ENCODE results near the gene NOTCH1. TPM values are rescaled to one million over a fixed set of nuclear protein-coding genes. Genes with fewer than 3 reads are reported as not detected.

Gene NOTCH1
- total and polyA plus RNA-seq, 2 of the 13 experiments (the other 11 are each of a cell fraction or from before 2014, with no cell fraction given): 0.09 to 0.35 TPM

DNA sequence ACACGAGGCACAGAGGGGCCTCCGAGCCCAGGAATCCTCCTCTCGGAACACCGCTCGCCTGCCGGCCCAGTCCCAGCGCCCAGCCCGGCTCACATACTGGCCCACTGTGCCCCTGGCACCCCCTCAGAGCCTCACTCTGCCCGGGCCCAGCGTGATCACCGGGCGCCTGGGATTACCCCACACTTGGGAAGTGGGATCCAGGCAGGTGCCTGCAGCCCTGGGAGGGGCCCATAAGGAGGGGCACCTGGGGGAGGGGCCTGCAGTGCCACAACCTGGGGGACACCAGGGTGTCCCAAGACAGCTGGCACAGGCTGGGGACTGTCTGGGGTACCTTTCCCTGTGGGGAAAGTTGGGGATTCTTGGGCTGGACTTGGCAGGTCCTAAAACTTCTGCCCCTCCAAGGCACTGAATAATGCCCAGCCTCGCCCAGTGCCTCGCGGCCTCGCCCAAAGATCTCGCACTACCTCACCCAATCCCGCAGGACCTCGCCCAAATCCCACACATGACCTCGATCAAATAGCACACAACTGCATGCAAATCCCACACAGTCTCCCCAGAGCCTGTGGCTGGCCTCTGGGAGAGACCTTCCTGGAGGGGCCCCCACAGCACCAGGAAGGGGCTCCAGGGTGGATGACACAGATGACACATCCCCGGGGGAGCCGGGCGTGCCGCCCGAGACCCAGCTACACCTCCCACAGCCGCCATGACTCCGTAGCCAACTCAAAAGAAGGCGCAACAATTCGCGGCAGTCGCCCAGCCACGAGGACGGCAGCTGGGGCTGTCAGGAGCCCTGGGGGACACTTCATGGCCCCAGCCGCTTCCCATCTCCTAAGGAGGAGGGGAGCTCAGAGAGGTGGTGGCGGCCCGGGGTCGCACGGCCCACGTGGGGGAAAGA lies 13.7 kb downstream of the NOTCH1 start (continued):
- TF ChIP-seq, protein P1, sequence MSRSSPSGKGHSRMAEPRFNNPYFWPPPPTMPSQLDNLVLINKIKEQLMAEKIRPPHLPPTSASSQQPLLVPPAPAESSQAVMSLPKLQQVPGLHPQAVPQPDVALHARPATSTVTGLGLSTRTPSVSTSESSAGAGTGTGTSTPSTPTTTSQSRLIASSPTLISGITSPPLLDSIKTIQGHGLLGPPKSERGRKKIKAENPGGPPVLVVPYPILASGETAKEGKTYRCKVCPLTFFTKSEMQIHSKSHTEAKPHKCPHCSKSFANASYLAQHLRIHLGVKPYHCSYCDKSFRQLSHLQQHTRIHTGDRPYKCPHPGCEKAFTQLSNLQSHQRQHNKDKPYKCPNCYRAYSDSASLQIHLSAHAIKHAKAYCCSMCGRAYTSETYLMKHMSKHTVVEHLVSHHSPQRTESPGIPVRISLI (CRISPR knock-in tag; IDR thresholded peaks at IDR 0.05; ENCODE audit: borderline replicate concordance): no peak

DNA sequence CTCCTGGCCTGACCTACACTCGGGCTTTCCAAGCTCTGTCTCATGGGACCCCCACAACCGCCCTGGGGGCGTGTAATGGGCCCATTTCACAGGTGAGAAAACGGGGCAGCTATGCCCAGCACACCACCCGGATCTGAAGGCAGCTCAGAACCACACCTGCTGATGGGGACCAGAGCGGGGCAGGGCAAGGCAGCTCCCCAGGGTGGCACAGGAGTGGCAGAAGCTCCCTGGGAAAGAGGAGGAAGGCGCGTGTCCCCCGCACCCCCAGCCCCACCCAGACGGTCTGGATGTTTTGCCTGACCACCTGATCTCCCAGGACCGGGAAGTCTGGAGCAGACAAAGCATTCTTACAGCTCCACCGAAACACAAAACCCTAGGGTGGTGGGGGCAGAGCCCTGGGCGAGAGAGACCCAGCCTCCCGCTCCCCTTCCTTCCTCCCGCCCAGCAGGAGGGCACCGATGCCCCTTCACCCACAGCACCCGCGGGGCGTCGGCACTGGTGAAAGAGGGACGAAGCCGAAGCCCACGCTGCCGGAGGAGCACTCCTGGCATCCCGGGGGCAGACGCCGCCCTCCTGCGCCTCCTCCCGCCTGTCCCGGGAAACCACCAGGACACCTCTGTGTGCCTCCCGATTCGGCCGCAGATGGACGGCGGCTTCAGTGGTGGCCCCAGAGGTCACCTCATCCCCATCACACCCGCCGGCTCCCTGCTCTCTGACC lies 14.5 kb downstream of the NOTCH1 start:
- intact Hi-C loops (cut with micrococcal nuclease; ENCODE audit: unreplicated experiment) (no loop called here), in situ Hi-C loops (cut with HindIII; ENCODE audit: extremely low pct_ligation_motif_present, low pct_unique_long_range_greater_than_20kb) (no loop called here)
- Histone ChIP-seq H3K36me3 (replicated peaks in 1 of 2; ENCODE audit: control insufficient read depth in 1 of 2, insufficient read depth in 2 of 2, low read length in 2 of 2) (no peaks in the 10 kb centered on the region), H3K4me3 (replicated peaks in 1 of 3; ENCODE audit: insufficient read depth in 1 of 3, low read depth in 2 of 3, low read length in 3 of 3) (no peak overlapping the region), H4K20me1 (ENCODE audit: insufficient read depth, low read length) (no peaks in the 10 kb centered on the region), H2AFZ (ENCODE audit: low read length) (no peak overlapping the region), H3K79me2 (ENCODE audit: insufficient read depth, low read length) (no peaks in the 10 kb centered on the region), H3K9ac (ENCODE audit: insufficient read depth, low read depth, low read length) (no peak overlapping the region), H3K9me3 (ENCODE audit: low read length) (no peaks in the 10 kb centered on the region), H3K4me1 (ENCODE audit: insufficient read depth, low read length) (peaks cover 8% of the 10 kb centered on the region), H3K4me2 (ENCODE audit: low read depth, low read length) (no peak overlapping the region), H3K27me3 (ENCODE audit: control insufficient read depth in 1 of 2, insufficient read depth in 2 of 2, low read length in 2 of 2) (0 out of 5 replicates have a peak, but pooled peaks cover 0 to 1% of the 10 kb centered on the region in 2 experiments), H3K27ac (ENCODE audit: extremely low read length, insufficient read depth, low read length) (no peak overlapping the region)
- DNase-seq (ENCODE audit: low spot score): no peak
- TF ChIP-seq SYNCRIP (IDR thresholded peaks at IDR 0.05; ENCODE audit: insufficient read depth, low read depth, low read length) (no peak), ZNF749 (CRISPR knock-in tag; IDR thresholded peaks at IDR 0.05; ENCODE audit: borderline replicate concordance) (no peak), HOXA7 (CRISPR knock-in tag; IDR thresholded peaks at IDR 0.05) (no peak), FOXM1 (CRISPR knock-in tag; IDR thresholded peaks at IDR 0.05) (no peak), MEIS1 (CRISPR knock-in tag; IDR thresholded peaks at IDR 0.05; ENCODE audit: borderline replicate concordance) (no peak), CREM (IDR thresholded peaks at IDR 0.05) (no peak), CREM (CRISPR knock-in tag; IDR thresholded peaks at IDR 0.05) (no peak), TBX2 (CRISPR knock-in tag; IDR thresholded peaks at IDR 0.05; ENCODE audit: borderline replicate concordance) (no peak), MAF1 (CRISPR knock-in tag; IDR thresholded peaks at IDR 0.05; ENCODE audit: borderline replicate concordance) (no peak), PAX8 (CRISPR knock-in tag; IDR thresholded peaks at IDR 0.05; ENCODE audit: borderline replicate concordance) (no peak), ZEB1 (IDR thresholded peaks at IDR 0.05; ENCODE audit: insufficient replicate concordance, low read depth) (no peak), SSRP1 (CRISPR knock-in tag; IDR thresholded peaks at IDR 0.05) (no peak), ZNF17 (CRISPR knock-in tag; IDR thresholded peaks at IDR 0.05) (no peak), RBAK (CRISPR knock-in tag; IDR thresholded peaks at IDR 0.05) (no peak), ZNF235 (CRISPR knock-in tag; IDR thresholded peaks at IDR 0.05; ENCODE audit: borderline replicate concordance) (no peak)
- TF ChIP-seq, protein P2, sequence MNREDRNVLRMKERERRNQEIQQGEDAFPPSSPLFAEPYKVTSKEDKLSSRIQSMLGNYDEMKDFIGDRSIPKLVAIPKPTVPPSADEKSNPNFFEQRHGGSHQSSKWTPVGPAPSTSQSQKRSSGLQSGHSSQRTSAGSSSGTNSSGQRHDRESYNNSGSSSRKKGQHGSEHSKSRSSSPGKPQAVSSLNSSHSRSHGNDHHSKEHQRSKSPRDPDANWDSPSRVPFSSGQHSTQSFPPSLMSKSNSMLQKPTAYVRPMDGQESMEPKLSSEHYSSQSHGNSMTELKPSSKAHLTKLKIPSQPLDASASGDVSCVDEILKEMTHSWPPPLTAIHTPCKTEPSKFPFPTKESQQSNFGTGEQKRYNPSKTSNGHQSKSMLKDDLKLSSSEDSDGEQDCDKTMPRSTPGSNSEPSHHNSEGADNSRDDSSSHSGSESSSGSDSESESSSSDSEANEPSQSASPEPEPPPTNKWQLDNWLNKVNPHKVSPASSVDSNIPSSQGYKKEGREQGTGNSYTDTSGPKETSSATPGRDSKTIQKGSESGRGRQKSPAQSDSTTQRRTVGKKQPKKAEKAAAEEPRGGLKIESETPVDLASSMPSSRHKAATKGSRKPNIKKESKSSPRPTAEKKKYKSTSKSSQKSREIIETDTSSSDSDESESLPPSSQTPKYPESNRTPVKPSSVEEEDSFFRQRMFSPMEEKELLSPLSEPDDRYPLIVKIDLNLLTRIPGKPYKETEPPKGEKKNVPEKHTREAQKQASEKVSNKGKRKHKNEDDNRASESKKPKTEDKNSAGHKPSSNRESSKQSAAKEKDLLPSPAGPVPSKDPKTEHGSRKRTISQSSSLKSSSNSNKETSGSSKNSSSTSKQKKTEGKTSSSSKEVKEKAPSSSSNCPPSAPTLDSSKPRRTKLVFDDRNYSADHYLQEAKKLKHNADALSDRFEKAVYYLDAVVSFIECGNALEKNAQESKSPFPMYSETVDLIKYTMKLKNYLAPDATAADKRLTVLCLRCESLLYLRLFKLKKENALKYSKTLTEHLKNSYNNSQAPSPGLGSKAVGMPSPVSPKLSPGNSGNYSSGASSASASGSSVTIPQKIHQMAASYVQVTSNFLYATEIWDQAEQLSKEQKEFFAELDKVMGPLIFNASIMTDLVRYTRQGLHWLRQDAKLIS (CRISPR knock-in tag; IDR thresholded peaks at IDR 0.05): no peak
- CTCF ChIA-PET (ENCODE audit: low intra/inter-chr PET ratio, low total read pairs): no interaction called here
- WGBS (ENCODE audit: low lambda C conversion rate): 89% methylated on average over 20 of the region's 37 CpGs
- POLR2A ChIA-PET: no interaction called here
- ATAC-seq: no peak
- no peak for FAIRE-seq
- no TSS peak for BruUV-seq (replicated peaks)
